CD4-positive, alpha-beta T cell (primary cell): ENCODE measurements around the gene MT4. TPM values are rescaled to one million over a fixed set of nuclear protein-coding genes. Genes with fewer than 3 reads are reported as not detected.
A peak's percentile ranks its signal among the peaks of the same experiment; 100 is the strongest.

Experiments used
- ATAC-seq: fragments of 200-7000 bp; cut with Tn5 transposase; one replicate; pipeline ENCODE4 v1.10.0; 2022; ENCODE audit warnings: mild to moderate bottlenecking; ENCODE audit not compliant: poor library complexity
- CTCF ChIA-PET: fragments of 350-600 bp; sonication (Branson Sonifier 250); formaldehyde crosslinking; loops from one replicate; lab custom pipeline; 2021; ENCODE audit warnings: antibody characterized with exemption, inconsistent platforms; lab: Charles Lee
- POLR2A ChIA-PET: fragments of 350-600 bp; sonication (Branson Sonifier 250); formaldehyde crosslinking; loops from one replicate; lab custom pipeline; 2021; ENCODE audit warnings: antibody characterized with exemption, inconsistent platforms; lab: Charles Lee
- DNase-seq, 14 experiments: peaks; one replicate each; pipeline ENCODE4 v3.0.0-alpha.2; 2013 to 2020; ENCODE audit warnings: mixed read lengths in 2 of 14
- H3K27ac ChIP-seq, 2 donors: one replicate each; pipeline versions ENCODE4 v1.5.1 to v1.7.0; 2013; ENCODE audit warnings: low read length in 2 of 2, low read depth in 1 of 2, mild to moderate bottlenecking in 1 of 2
- H3K27me3 ChIP-seq, 2 experiments: 1 replicate in 1 of 2; 2 replicates in 1 of 2; pipeline versions ENCODE4 v1.6.1 to v1.7.0; 2013; ENCODE audit warnings: low read length in 2 of 2, control low read depth in 1 of 2, mild to moderate bottlenecking in 1 of 2, moderate library complexity in 1 of 2; ENCODE audit not compliant: insufficient read depth in 2 of 2, control insufficient read depth in 1 of 2
- H3K36me3 ChIP-seq: one replicate; pipeline ENCODE4 v1.6.1; 2013; ENCODE audit warnings: low read length, control low read depth; ENCODE audit not compliant: insufficient read depth
- H3K4me1 ChIP-seq: one replicate; pipeline ENCODE4 v1.6.1; 2013; ENCODE audit warnings: low read length, control low read depth; ENCODE audit not compliant: insufficient read depth
- H3K4me3 ChIP-seq: one replicate; pipeline ENCODE4 v1.5.1; 2013; ENCODE audit warnings: mild to moderate bottlenecking, low read length, moderate library complexity
- H3K9me3 ChIP-seq, 2 experiments: 1 replicate in 1 of 2; 2 replicates in 1 of 2; pipeline versions ENCODE4 v1.6.1 to v1.7.0; 2013; ENCODE audit warnings: low read length in 2 of 2, mild to moderate bottlenecking in 2 of 2, control low read depth in 1 of 2, moderate library complexity in 1 of 2; ENCODE audit not compliant: control insufficient read depth in 1 of 2, insufficient read depth in 1 of 2
- H3K27ac Mint-ChIP-seq: one replicate; pipeline ENCODE4 v1.8.0; 2020; ENCODE audit warnings: mixed read lengths
- H3K27me3 Mint-ChIP-seq: one replicate; pipeline ENCODE4 v1.8.0; 2021; ENCODE audit warnings: mixed read lengths
- H3K36me3 Mint-ChIP-seq: one replicate; pipeline ENCODE4 v1.8.0; 2021; ENCODE audit warnings: low read depth, mixed read lengths
- H3K4me1 Mint-ChIP-seq: one replicate; pipeline ENCODE4 v1.8.0; 2021; ENCODE audit warnings: low read depth, mixed read lengths
- H3K4me3 Mint-ChIP-seq: one replicate; pipeline ENCODE4 v1.8.0; 2020; ENCODE audit warnings: mild to moderate bottlenecking, mixed read lengths
- H3K9me3 Mint-ChIP-seq: one replicate; pipeline ENCODE4 v1.8.0; 2020; ENCODE audit warnings: mixed read lengths
- intact Hi-C, 2 experiments: fragments of 100-400 bp; cut with DNase I in 1 of 2; cut with micrococcal nuclease in 1 of 2; formaldehyde crosslinking; loops; one replicate each; pipeline versions ENCODE4 v1.15.1 to v1.9.0; 2023 to 2025; cut with DNase I, micrococcal nuclease
- total RNA-seq, 174 experiments: library from RNA in 2 of 174; stranded (reverse) in 2 of 174; gene quantifications; one replicate each; pipeline ENCODE4 v1.2.3 and lab custom pipeline; 2021 to 2026
- TF ChIP-seq, protein P1 (sequence below): fragments of 200-600 bp; IDR thresholded peaks from one replicate; pipeline ENCODE4 v1.8.0; 2022; ENCODE audit warnings: antibody characterized with exemption, mild to moderate bottlenecking

The MT4 gene
- total RNA-seq, 2 experiments from 2014 or later = not detected

DNA sequence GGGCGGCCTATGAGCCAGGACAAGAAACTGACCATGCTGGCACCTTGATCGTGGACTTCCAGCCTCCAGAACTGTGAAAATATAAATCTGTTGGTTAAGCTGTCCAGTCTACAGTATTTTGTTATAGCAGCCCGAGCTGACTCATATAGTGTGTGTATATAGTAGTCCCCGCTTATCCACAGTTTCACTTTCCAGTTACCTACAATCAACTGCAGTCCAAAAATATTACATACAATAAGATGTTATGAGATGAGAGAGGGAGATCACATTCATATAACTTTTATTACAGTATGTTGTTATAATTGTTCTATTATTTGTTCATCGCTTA is 29.4 kb downstream of the MT4 start:
- Histone ChIP-seq H3K27ac (no peak overlapping the region), H3K4me3 (no peak overlapping the region), H3K27me3 (peaks cover 15% of the 10 kb centered on the region in 2 experiments), H3K36me3 (no peaks in the 10 kb centered on the region), H3K9me3 (no peaks in the 10 kb centered on the region), H3K4me1 (peaks cover 8% of the 10 kb centered on the region)
- peaks cover 21% of the 10 kb centered on the region for H3K27me3 Mint-ChIP-seq
- H3K27ac Mint-ChIP-seq = no peak overlapping the region
- H3K4me1 Mint-ChIP-seq = peaks cover 9% of the 10 kb centered on the region
- H3K9me3 Mint-ChIP-seq = no peaks in the 10 kb centered on the region
- TF ChIP-seq, protein P1, sequence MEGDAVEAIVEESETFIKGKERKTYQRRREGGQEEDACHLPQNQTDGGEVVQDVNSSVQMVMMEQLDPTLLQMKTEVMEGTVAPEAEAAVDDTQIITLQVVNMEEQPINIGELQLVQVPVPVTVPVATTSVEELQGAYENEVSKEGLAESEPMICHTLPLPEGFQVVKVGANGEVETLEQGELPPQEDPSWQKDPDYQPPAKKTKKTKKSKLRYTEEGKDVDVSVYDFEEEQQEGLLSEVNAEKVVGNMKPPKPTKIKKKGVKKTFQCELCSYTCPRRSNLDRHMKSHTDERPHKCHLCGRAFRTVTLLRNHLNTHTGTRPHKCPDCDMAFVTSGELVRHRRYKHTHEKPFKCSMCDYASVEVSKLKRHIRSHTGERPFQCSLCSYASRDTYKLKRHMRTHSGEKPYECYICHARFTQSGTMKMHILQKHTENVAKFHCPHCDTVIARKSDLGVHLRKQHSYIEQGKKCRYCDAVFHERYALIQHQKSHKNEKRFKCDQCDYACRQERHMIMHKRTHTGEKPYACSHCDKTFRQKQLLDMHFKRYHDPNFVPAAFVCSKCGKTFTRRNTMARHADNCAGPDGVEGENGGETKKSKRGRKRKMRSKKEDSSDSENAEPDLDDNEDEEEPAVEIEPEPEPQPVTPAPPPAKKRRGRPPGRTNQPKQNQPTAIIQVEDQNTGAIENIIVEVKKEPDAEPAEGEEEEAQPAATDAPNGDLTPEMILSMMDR = no peak
- no peak for DNase-seq
- intact Hi-C loops = no loop called here
- no peak overlapping the region for H3K4me3 Mint-ChIP-seq
- no peaks in the 10 kb centered on the region for H3K36me3 Mint-ChIP-seq
- ChIA-PET CTCF (no interaction called here), POLR2A (no interaction called here)
- no peak for ATAC-seq

DNA sequence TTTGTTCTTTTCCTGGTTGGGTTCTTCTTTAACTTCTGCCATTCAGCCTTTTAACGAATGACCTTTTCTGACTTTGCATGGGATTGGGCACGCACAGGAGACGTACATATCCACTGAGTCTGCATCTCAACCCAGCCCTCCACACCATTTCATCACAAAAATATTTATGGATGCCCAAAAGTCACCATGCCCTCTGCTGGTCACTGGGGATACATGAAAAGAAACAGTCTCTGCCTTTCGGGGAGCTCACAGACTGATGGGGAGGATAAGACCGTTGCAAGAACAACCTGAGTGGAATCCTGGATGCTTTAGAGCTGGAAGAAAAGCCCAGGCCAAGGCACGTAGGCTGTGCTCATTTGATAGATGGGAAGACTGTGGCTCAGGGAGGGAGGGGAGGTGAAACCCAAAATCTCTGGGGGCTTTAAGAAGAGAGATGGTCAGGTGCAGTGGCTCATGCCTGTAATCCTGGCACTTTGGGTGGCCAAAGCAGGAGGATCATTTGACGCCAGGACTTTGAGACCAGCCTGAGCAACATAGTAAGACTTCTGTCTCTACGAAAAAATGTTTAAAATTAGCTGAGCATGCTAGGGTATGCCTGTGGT is 35.6 kb downstream of the MT4 start:
- no peak overlapping the region for H3K4me3 Mint-ChIP-seq
- no peak overlapping the region for H3K27ac Mint-ChIP-seq
- no peaks in the 10 kb centered on the region for H3K9me3 Mint-ChIP-seq
- H3K36me3 Mint-ChIP-seq = no peaks in the 10 kb centered on the region
- H3K36me3 ChIP-seq = no peaks in the 10 kb centered on the region
- no peaks in the 10 kb centered on the region for H3K27me3 Mint-ChIP-seq
- H3K4me1 ChIP-seq = no peaks in the 10 kb centered on the region
- no peak overlapping the region for H3K27ac ChIP-seq
- H3K4me3 ChIP-seq = no peak overlapping the region
- CTCF ChIA-PET = interaction anchor here (0.7 to 0.9 kb wide), 2 partner anchors 87 to 102 kb away, joined by 4 read pairs; no protein-coding TSS in a partner anchor
- intact Hi-C loops = no loop called here
- no peaks in the 10 kb centered on the region for H3K9me3 ChIP-seq
- H3K27me3 ChIP-seq = peaks cover 0 to 7% of the 10 kb centered on the region in 2 experiments
- TF ChIP-seq, protein P1 = no peak
- POLR2A ChIA-PET = interaction anchor here (1.3 to 1.4 kb wide), 2 partner anchors 10 to 87 kb away, joined by 3 to 5 read pairs; no protein-coding TSS in a partner anchor
- DNase-seq = peak in 5 of 14 experiments; percentile 28 to 68 (median 53)
- H3K4me1 Mint-ChIP-seq = no peaks in the 10 kb centered on the region
- peak; percentile 46 for ATAC-seq

DNA sequence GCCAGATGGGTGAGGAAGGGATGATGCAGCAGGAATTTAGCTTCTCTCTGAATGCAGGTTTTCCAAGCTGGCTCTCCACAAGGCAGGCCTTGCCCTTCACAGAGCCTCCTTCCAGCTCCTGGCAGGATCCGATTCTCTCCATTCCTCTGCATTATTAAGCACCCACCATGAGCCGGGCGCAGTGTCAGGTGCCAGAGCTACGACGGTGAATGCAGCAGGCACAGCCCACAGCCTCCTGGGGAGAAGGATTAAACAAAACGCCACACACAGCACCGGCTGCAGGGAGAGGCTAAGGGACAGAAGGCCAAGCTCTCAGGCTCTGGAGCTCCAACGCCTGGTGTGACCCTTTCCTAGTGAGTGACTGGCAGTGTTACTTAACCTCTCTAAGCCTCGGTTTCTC is 36.5 kb downstream of the MT4 start:
- Histone ChIP-seq H3K27me3 (peaks cover 0 to 7% of the 10 kb centered on the region in 2 experiments), H3K4me1 (no peaks in the 10 kb centered on the region), H3K36me3 (no peaks in the 10 kb centered on the region), H3K9me3 (no peaks in the 10 kb centered on the region), H3K4me3 (no peak overlapping the region), H3K27ac (no peak overlapping the region)
- H3K27ac Mint-ChIP-seq = no peak overlapping the region
- no peaks in the 10 kb centered on the region for H3K36me3 Mint-ChIP-seq
- no peak overlapping the region for H3K4me3 Mint-ChIP-seq
- ChIA-PET POLR2A (interaction anchor here (1.3 to 1.4 kb wide), 2 partner anchors 9 to 88 kb away, joined by 3 to 5 read pairs; no protein-coding TSS in a partner anchor), CTCF (interaction anchor here (0.8 kb wide), 1 partner anchor 101 kb away, joined by 3 read pairs; no protein-coding TSS in a partner anchor)
- ATAC-seq (no peak), DNase-seq (no peak)
- peaks cover 6% of the 10 kb centered on the region for H3K4me1 Mint-ChIP-seq
- no peaks in the 10 kb centered on the region for H3K9me3 Mint-ChIP-seq
- intact Hi-C loops = no loop called here
- H3K27me3 Mint-ChIP-seq = no peaks in the 10 kb centered on the region
- TF ChIP-seq, protein P1 = no peak
